HG02642 (cell line): ENCODE data around the gene TENT4A.

Source experiments
- ATAC-seq: cut with Tn5 transposase; IDR thresholded peaks from one replicate; pipeline ENCODE4 v1.9.1; 2021; ENCODE audit warnings: mild to moderate bottlenecking; ENCODE audit not compliant: unreplicated experiment, poor library complexity

Gene TENT4A

GRCh38 chr5:6699357-6699756, 13.9 kb upstream of the TENT4A start:
- ATAC-seq: no peak

GRCh38 chr5:6700074-6700684, 13.1 kb upstream of the TENT4A start:
- no peak for ATAC-seq

- no peak for ATAC-seq
These were observed 12.4 kb upstream of the TENT4A start for GRCh38 chr5:6700685-6701355.

- no peak for ATAC-seq
These were observed 11.7 kb upstream of the TENT4A start for GRCh38 chr5:6701491-6701890.

- ATAC-seq: no peak
These were observed 10.6 kb upstream of the TENT4A start for GRCh38 chr5:6702633-6703032.

GRCh38 chr5:6703806-6704205, 9.4 kb upstream of the TENT4A start:
- no peak for ATAC-seq

- ATAC-seq: no peak
These were observed 8.8 kb upstream of the TENT4A start for GRCh38 chr5:6704361-6704851.

GRCh38 chr5:6705088-6705487, 8.1 kb upstream of the TENT4A start:
- ATAC-seq: peak; percentile 62

GRCh38 chr5:6705959-6706358, 7.3 kb upstream of the TENT4A start:
- ATAC-seq: no peak

- ATAC-seq: no peak
These were observed 5.4 kb upstream of the TENT4A start for GRCh38 chr5:6707852-6708251.

- no peak for ATAC-seq
These were observed 4.4 kb upstream of the TENT4A start for GRCh38 chr5:6708814-6709213.

- ATAC-seq: no peak
These were observed 3.2 kb upstream of the TENT4A start for GRCh38 chr5:6710070-6710469.

- ATAC-seq: no peak
These were observed 2.5 kb upstream of the TENT4A start for GRCh38 chr5:6710551-6711318.

- ATAC-seq: no peak
These were observed 1.7 kb upstream of the TENT4A start for GRCh38 chr5:6711409-6712141.

GRCh38 chr5:6712142-6712576, 1.1 kb upstream of the TENT4A start:
- ATAC-seq: peak; percentile 18

GRCh38 chr5:6712577-6713273, 507 bp upstream of the TENT4A start:
- ATAC-seq: peak; percentile 63

- ATAC-seq: no peak
These were observed 1.2 kb downstream of the TENT4A start for GRCh38 chr5:6714226-6715041.

GRCh38 chr5:6715271-6715670, 2.0 kb downstream of the TENT4A start:
- no peak for ATAC-seq
